Measurements from ENCODE around the gene ZIC1.

ZIC1 gene

DNA sequence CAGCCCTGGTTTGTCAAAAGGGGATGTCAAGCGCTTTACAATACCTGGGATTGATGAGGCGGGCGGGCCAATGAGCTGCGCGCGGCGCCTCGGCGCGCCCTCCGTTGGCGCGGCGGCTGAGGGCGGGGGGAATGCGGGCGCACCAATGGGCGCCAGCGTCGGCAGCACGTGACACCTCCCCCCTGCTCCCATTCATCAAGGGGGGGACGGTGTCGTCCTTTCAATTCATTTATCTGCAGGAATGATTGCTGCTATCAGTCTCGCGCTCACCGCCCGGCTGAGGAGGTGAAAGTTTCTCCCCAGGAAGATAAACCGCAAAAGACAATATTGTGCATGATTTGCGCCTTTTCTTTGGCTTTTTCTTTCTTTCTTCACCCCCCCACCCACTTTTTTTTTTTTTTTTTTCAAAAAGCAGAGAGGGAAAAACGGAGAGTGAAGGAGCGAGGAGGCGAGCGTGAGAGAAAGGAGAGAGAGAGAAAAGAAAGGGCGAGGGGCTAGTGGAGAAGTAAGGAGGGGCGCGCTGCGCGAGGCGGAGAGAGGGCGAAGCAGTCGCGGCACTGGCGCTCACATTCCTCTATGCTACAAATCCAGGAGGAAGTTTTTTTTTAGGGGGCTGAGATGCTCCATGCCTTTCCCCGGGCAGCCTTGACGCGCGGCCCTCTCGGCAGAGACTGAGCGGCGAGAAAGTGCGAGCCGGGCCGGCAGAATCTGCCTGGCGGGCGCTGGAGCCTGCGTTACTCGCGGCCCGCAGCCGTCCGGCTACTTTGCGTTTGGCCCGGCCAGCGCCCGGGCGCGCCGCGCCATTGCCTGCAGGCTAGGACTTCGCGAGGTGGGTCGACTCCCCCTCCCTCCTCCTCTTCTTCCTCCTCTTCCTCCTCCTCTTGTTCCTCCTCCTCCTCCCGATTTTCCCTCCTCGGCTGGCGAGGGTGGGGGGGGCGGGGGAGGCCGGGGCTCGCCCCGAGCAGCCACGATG, at the start of gene ZIC1:
Gene ZIC1, plus strand, starts transcription at position 223 of the 973 bp plus-strand sequence. Its CDS starts 748 bp downstream, at position 971.
- DNase-seq, result peak in 35 of 51 donors; percentile 20 to 85 (median 67)

DNA sequence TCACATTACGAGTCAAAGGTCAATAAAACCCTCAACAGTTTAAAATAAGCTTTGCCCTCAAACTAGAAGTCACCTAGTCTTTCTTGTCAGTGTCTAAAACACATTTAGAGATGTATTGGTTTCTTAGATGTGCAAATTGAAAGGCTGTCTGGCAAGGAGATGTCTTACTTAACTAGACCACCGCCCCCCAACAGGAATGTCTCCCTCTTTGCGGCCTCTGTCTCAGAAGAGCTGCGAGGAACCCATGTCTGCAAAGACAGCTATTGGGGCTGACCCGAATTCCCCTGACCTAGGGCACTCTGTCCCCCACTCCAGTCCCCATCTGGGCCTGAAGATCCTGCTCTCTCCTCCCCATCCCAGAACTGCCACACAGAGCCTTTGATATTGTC, 49.1 kb upstream of the ZIC1 start:
- DNase-seq, result no peak

DNA sequence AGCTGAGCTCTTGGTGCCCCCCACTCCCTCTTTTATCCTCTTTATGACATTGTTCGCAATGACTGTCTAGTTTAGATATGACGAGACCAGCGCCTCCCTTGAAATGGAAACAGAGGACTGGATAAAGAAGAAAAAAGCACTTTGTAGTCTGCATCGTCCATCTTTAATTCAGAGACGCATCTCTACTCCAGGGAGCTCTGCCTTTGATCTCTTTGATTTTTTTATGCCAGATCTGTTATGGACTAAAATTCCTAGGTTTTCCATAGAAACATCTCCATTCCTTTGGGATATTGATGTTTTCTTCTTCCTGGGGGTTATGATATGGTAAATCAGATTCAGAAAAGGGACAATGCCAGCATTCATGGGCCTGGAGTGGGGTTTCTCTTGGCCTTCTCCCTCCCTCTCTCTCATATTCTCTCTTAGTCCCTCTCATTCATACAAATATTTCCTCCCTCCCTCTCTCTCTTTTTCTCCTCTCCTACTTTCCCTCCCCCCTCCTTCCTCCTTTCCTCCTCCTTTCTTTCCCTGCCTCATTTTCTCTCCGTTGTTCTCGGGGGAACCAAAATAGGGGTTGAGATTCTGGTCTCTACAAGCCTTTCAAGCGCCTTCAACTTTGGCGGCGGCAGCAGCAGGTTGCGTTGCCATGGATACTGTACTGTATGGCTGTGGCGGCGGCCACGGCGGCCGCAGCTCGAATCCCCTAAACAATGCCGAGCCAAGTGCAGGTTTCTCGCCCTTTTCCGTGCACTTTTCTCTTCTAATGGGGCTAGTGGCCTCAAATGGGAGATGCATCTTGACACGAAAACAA, 48.3 kb upstream of the ZIC1 start:
- DNase-seq, result no peak

DNA sequence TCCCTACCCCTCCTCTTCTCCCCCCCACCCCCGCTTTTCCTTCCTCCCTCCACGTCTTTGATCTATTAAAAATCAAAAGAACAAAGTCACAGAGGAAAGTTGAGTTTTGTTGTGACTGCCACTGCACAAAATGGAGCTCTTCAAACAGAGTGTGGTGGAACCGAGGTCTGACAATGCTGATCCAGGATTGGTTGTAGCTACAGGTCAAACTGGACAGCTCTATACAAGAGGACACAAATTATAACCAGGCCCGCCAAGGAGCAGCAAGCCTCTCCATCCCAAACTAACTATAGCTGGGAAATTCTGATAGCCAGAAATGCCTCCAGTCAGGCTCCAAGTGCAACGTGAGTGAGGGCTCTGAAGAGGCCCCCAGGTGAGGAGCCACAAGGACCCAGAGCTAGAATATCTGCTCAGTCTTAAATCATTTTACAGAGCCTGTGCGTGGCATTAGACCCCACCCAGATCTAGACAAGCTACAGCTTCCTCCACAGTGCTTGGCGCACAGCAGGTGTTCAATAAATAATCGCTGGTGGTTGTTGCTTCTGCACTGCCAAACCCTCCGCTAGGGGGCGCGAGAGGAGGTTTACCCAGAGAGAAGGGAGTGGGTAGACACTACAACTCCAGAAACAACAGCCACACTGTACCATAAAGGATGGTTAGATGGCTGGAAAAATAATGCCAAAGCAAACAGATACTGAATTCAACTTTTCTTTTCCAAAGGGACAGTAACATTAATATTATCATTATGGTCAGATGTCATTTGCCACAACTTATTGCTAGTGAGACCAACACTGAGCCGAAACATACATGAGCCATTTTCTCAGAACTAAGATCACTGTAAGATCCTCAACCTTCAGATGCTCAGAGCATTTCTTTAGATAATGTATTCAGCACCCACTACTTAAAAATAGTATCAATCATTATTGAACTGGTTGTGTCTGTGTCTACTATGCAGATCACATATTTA, 47.4 kb upstream of the ZIC1 start:
- peak in 6 of 51 donors; percentile 4 to 33 (median 12) for DNase-seq

DNA sequence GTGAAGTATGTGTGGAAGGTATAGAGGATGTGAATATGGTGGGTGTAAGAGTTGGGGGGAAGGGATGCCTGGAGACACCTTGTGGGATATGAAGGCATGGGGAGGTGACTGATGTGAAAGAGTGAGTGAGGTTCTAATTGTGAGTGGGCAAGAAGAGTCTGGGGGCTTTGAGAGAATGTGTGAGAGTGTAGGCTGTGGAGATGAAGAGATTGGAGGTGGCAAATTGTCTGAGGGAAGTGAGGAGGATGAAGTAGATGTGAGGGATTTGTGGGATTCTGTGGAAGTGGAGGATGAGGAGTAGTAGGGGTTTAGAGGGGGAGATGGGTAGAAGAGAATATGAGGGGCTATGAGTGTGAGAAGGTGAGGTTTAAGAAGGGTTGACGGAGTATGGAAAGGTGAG, 44.4 kb upstream of the ZIC1 start:
- no peak for DNase-seq

DNA sequence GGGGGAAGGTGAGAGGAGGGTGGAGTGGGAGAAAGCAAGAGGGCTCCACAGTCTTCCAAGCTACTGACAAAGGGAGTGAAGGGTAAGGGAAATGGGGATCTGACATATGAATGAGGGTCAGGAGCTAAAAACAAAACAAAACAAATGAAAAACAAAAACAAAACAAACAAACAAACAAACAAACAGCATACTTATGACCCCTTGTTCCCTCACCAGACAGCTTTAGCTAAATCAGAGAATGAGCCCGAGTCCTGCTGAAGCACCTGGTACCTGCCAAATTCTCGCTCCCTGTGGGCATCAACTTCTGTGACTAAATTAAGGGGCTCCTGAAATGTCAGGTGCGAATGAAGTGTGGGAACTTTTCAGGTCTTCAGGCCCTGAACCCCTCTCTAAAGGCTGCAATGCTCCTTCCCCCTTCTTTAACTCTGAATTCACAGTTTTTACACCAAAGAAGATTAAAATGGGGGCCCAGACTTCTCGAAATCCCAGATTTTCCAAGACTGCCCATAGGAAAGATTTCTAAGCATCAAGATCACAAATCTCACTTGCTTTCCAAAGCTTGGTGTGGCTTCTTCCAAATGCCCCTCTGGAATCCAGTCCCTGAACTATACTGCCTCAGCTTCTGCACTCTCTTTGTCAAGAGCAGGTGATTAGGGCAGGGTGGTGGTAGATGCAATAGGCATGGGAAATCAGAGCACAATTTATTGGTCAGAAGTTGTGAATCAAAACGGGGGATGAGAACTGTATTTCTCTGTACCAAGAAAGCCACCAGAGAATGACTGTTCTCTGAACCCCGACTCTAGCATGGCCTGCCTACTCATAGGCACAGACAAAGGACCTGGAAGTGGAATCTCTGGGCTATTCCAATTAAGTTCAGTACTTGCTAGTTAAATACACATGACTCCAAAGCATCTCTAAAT, 43.7 kb upstream of the ZIC1 start:
- DNase-seq, result no peak

DNA sequence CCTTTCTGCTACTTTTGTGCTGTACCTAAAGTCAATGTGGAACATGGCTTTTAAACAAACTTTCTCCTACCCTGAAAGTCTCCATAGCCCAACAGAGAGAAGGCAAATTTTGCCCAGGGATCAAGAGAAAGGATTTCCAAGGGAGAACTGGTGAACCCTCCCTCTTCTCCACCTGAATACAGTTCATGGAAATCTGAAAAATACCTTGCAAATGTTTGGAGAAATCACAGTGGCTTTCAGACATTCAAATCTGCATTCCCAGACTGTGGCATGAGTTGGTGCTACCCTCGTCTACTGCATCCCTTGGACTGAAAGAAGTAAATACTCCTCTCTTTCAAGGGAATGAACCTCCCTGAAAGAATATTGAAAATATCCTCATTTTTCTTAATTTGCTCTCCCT, 41.5 kb upstream of the ZIC1 start:
- DNase-seq, result no peak

DNA sequence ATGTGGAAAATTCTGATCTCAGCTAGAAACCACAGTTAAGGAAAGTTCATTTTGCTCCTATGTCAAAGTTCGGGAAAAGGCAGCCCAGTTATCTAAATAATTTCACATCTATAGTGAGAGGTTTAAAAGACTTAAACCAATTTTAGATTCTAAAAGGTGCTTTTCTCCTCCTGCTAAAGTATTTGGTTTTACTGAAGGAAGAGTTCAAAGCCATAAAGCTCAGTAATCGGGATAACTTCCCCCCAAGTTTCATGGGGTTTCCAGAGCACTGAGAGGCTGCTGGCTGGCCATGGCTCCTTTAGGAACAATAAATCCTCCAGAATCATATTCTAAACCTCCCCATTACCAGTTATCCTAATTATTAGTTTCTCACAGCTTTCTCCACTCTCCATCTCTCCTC, 41.0 kb upstream of the ZIC1 start:
- DNase-seq, result no peak

DNA sequence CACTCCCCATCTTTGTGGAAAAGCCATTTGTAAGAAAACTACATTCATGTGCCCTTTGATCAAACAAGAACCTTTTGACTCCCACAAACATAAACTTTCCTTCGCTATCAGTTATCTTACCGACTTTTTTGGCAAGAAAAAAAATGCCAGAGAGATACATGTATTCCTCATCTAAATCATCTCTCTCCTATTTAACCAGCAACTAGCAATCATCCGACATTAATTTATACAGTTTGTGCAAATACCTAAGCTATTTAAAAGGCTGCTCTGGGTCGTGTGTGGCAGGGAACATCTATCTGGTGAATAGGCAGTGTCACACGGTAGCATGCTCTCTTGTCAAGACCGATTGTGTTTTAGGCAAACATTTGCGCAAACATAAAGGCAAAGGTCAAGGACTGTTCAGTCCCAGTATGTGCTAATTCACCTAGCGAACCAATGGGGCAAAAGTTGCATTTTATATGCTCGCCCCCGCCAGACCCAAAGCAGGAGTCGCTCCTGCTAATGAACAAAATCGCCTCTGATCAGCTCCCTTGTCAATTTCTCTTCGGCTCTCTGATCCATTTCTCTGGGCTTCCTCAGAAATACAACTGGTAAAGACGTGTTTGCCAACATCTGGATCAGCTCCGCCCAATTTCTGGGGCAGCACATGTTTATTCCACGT, 40.5 kb upstream of the ZIC1 start:
- DNase-seq, result no peak

DNA sequence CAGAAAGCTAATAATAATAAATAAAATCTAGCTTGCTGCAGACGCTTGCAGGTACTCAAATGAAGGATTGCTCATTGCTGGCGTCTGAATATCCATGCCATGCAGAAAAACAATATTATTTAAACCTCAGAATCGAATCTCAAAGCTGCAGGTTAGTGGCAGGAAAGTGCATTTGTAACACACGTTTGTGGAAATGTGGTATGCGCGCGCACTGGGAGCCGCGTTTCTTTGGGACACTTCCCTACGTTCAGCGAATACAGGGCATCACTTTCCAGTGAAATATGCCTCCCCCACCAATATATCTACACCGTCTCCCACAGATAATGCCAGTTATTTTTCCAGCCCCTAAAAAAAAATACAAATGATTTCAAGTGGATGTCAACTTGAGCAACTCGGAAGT, 39.9 kb upstream of the ZIC1 start:
- DNase-seq, result no peak

DNA sequence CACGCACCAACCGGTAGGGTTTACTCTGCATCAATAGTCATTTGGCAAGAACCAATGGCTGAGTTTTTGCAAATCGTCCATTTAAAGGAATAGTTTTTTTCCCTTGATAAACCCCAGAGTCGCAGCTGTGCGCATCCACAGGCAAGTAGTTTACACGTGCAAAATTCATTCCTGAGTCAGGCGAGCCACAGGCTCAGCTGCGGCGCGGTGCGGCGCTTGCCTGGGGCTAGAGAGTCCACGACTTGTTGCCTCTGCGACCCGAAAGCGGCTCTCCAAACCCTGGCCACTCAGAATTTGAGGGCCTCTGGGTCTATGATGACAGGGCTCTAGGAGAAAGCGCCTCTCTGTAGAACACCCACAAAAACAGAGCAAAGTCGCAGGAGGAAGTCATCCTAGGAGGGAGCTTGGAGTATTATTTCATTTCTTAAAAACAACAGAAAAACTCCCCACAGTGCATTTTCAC, 39.5 kb upstream of the ZIC1 start:
- no peak for DNase-seq

DNA sequence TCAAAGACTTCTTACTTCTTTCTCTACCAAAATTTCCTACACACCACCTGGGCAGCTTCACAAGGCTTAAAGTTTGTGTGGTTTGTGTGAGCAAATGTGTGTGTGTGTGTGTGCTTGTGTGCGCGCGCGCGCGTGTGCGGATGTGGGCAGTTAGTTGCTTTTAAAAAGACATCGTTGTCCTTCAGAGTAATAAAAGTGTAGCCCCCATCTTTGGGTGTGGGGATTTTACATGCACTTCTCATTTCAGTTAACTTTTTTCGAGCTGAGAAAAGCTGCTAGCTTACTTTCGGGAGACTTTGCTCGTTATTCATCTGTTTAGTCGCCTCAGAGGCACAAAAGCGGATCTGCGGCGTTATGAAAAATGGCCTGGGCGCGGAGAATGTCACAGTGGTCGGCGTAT, 38.8 kb upstream of the ZIC1 start:
- no peak for DNase-seq

DNA sequence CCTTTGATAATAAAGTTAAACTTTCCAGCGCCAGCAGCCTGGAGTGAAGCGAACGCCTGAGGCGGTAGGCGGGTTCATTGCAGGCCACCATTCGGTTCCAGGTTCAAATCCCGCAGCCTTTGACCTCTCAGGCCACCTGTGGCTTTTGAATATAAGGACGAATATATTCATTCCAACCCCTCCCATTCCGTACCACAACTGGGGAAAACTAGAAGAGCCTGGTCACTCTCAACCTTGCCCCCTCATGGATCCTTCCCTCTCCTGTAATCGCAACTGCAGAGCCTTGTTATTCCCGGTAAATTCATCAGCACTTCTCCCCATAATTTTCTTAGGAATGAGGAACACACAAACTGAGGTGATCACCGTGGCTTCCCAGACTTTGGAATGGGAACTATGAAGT, 38.0 kb upstream of the ZIC1 start:
- no peak for DNase-seq

DNA sequence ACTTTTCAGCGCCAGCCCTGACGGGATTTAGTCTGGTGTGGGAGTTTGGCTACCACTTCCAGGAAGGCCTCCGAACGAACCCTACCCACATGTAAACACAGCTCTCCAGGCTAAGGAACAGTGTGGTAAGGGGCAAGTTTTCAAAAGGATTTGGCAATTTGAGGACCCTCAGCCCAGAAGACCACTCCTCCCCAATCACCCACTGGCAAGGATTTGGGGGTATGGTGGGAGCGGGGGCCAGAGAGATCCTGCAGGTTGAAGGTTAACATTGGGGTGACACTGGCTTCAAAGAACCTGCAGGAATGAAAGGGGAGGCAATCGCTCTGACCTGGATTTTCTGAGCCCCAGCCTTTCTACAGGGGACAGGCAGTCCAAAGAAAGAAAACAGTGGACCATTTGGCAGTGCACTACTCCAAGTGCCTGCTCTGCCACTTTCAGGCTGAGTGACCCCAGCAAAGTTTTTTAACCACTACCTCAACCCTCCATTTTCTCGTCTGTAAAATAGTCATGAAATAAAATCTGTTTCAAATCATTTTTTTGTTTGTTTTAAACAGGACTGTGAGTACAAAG, 37.3 kb upstream of the ZIC1 start:
- no peak for DNase-seq

DNA sequence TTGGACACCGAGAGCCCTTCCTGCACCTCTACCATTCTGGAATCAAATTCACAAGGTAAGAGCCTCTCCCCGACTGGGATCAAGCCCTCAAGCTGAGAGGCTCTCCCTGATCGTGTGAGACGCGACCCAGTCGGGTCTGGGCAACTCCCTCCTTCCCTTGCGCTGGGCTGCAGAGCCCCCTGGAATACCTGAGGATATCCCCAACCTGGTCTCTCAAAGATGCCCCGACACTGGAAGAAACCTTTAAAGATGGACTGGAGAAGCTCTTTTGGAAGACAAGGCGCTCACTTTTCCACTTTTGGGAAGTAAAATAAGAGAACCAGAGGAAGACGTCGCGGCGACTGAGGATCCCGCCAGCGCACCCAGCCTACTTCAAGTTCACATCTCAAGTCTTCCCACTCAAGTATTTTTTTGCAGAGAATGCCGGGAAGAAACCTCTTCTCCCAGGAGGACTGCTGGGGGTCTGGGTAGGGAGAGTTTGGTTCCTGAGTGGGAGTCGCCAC, 36.6 kb upstream of the ZIC1 start:
- no peak for DNase-seq

DNA sequence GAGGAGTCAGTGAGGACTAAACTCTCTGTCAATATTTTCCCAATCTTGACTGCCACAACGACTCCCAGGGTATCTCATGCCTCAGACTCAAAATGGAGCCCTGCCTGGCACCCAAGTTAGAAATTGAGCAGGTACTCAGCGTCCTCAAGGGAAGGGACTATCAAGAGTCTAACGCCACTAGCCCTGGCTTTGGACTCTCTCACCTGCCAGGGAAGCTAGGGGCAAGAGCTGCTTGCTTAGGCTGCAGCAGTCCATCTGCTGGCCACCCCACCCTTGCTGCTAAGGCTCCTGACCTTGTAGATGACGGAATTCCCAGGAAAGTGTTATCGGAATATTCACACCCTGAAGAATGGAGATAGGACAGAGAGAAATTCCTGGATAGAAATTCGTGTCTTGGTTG, 35.9 kb upstream of the ZIC1 start:
- no peak for DNase-seq

DNA sequence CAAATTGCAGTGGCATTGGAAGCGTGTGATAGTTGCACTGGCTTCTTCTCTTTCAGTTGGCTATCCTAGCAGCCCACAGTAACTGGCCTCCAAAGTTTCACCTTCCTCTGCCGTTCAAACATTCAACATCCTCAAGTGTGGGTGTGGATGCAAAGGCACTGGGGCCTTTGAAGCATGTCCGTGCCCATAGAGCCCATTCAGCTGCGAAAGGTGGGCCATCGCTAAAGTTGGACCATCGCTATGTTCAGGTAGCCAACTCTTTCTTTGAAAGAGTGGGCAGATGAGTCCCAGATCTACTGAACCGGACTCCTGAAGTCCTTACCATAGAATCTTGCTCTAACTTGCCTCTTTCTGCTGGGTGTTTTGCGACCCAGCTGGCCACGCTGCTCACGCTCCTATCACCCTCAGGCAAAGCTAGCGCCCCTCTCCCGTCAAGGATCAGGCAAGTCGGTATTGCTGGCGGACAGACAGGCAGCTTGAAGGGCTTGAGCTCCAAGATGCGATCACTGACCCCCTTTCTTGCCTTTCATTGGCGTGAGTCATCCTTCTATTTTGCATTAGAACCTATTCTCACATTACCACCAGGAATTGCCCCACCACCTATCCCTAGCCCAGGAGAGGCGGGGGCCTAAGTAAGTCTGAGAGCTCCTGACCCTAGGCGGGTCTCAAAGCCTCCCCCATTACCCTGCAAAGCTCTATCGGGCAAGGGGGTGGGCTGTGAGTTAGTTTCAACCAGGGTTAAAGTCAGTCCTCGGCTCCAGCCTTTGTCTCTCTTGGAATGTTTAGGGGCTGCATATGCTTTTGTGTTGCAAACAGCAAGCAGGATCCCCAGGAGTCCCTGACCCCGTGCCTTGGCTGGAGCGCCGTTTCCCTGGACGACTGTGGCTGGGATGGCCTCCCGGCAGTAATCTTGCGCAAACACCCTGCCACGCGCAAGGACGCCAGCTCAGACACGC, 31.5 kb upstream of the ZIC1 start:
- peak in 10 of 51 donors; percentile 13 to 53 (median 24) for DNase-seq

DNA sequence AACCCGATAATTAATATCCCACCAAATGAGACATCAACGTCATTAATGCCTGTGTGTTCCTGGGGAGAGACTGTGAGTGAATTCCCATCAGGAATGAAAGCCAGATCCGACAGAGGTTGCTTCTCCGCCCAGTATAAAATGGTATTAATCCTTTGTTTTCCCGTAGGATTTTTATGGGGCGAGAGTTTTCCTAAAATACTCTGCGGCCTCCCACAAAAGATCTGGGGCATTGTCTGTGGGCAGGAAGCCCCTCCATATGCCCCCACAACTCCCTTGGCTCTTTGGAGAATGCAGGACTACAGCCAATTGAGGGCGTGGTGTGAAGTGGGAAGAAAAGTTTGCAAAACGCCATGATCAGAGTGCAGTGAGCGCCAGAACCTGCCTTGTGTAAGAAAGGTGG, 29.5 kb upstream of the ZIC1 start:
- DNase-seq, result no peak

All from hypothalamus (tissue), 51 donors.